ENCODE measurements around the gene PLCG1.

The PLCG1 gene

GRCh38 chr20:41171736-41172295, 34.5 kb downstream of the PLCG1 start:
- ATAC-seq: no peak
- TF ChIP-seq ZNF70 (CRISPR knock-in tag; IDR thresholded peaks at IDR 0.05) (no peak), CSDC2 (CRISPR knock-in tag; IDR thresholded peaks at IDR 0.05) (no peak), RARB (CRISPR knock-in tag; IDR thresholded peaks at IDR 0.05) (no peak), ARNTL (CRISPR knock-in tag; IDR thresholded peaks at IDR 0.05; ENCODE audit: borderline replicate concordance, low read depth) (no peak), OSR1 (CRISPR knock-in tag; IDR thresholded peaks at IDR 0.05) (no peak), ZFP3 (CRISPR knock-in tag; IDR thresholded peaks at IDR 0.05) (no peak)
- TF ChIP-seq, protein P1, sequence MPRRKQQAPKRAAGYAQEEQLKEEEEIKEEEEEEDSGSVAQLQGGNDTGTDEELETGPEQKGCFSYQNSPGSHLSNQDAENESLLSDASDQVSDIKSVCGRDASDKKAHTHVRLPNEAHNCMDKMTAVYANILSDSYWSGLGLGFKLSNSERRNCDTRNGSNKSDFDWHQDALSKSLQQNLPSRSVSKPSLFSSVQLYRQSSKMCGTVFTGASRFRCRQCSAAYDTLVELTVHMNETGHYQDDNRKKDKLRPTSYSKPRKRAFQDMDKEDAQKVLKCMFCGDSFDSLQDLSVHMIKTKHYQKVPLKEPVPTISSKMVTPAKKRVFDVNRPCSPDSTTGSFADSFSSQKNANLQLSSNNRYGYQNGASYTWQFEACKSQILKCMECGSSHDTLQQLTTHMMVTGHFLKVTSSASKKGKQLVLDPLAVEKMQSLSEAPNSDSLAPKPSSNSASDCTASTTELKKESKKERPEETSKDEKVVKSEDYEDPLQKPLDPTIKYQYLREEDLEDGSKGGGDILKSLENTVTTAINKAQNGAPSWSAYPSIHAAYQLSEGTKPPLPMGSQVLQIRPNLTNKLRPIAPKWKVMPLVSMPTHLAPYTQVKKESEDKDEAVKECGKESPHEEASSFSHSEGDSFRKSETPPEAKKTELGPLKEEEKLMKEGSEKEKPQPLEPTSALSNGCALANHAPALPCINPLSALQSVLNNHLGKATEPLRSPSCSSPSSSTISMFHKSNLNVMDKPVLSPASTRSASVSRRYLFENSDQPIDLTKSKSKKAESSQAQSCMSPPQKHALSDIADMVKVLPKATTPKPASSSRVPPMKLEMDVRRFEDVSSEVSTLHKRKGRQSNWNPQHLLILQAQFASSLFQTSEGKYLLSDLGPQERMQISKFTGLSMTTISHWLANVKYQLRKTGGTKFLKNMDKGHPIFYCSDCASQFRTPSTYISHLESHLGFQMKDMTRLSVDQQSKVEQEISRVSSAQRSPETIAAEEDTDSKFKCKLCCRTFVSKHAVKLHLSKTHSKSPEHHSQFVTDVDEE (CRISPR knock-in tag; IDR thresholded peaks at IDR 0.05): no peak

DNA sequence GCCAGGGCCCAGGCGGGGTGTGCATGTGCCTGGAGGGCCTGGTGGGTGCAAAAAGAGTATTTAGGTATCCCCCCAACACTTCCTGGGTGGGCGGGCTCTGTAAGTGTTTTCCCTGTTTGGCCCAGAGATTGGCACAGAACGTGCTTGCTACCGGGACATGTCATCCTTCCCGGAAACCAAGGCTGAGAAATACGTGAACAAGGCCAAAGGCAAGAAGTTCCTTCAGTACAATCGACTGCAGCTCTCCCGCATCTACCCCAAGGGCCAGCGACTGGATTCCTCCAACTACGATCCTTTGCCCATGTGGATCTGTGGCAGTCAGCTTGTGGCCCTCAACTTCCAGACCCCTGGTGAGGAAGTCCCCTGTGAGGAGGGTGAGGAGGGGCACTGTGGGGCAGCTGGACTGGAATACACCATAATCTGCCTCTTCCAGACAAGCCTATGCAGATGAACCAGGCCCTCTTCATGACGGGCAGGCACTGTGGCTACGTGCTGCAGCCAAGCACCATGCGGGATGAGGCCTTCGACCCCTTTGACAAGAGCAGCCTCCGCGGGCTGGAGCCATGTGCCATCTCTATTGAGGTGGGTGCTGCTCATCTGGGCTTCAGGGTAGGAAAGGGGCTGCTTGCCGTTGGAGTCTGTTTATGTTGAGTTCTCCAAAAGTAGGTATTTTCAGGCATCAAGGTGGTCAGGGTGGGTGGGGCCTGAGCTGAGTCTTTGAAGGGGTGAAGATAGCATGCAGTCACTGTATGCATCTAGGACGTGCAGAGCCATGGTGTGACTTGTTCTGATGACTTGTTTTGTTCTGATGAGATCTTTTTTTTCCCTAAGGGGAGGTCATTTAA, 35.2 kb downstream of the PLCG1 start:
- TF ChIP-seq ZNF565 (CRISPR knock-in tag; conservative IDR thresholded peaks at IDR 0.05; ENCODE audit: low read depth): no peak
- no peak for TF ChIP-seq SNAI2 (CRISPR knock-in tag; IDR thresholded peaks at IDR 0.05)
- TF ChIP-seq ESRRG (CRISPR knock-in tag; IDR thresholded peaks at IDR 0.05): no peak
- TF ChIP-seq ISL1 (CRISPR knock-in tag; IDR thresholded peaks at IDR 0.05): no peak
- no peak for TF ChIP-seq CREB5 (CRISPR knock-in tag; IDR thresholded peaks at IDR 0.05; ENCODE audit: low read depth)
- TF ChIP-seq PPARA (CRISPR knock-in tag; IDR thresholded peaks at IDR 0.05; ENCODE audit: borderline replicate concordance): no peak
- no peak for TF ChIP-seq POU6F1 (CRISPR knock-in tag; IDR thresholded peaks at IDR 0.05; ENCODE audit: borderline replicate concordance, low read depth)
- TF ChIP-seq, protein P2, sequence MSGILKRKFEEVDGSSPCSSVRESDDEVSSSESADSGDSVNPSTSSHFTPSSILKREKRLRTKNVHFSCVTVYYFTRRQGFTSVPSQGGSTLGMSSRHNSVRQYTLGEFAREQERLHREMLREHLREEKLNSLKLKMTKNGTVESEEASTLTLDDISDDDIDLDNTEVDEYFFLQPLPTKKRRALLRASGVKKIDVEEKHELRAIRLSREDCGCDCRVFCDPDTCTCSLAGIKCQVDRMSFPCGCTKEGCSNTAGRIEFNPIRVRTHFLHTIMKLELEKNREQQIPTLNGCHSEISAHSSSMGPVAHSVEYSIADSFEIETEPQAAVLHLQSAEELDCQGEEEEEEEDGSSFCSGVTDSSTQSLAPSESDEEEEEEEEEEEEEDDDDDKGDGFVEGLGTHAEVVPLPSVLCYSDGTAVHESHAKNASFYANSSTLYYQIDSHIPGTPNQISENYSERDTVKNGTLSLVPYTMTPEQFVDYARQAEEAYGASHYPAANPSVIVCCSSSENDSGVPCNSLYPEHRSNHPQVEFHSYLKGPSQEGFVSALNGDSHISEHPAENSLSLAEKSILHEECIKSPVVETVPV (CRISPR knock-in tag; IDR thresholded peaks at IDR 0.05): no peak
- no peak for TF ChIP-seq ARNTL (CRISPR knock-in tag; IDR thresholded peaks at IDR 0.05; ENCODE audit: borderline replicate concordance, low read depth)
- TF ChIP-seq TOX (CRISPR knock-in tag; IDR thresholded peaks at IDR 0.05; ENCODE audit: borderline replicate concordance): no peak
- ATAC-seq: no peak; the same call in 2 of the 3 replicates

- peak; percentile 80 for ATAC-seq
- TF ChIP-seq ARNTL (CRISPR knock-in tag; IDR thresholded peaks at IDR 0.05; ENCODE audit: borderline replicate concordance, low read depth): no peak
- TF ChIP-seq, protein P1 (CRISPR knock-in tag; IDR thresholded peaks at IDR 0.05): no peak
- no peak for TF ChIP-seq PATZ1 (CRISPR knock-in tag; IDR thresholded peaks at IDR 0.05; ENCODE audit: borderline replicate concordance)
- no peak for TF ChIP-seq TCF4 (CRISPR knock-in tag; IDR thresholded peaks at IDR 0.05; ENCODE audit: borderline replicate concordance)
- TF ChIP-seq CSDC2 (CRISPR knock-in tag; IDR thresholded peaks at IDR 0.05): no peak
- no peak for TF ChIP-seq ZNF8 (CRISPR knock-in tag; IDR thresholded peaks at IDR 0.05)
- TF ChIP-seq OSR1 (CRISPR knock-in tag; IDR thresholded peaks at IDR 0.05): no peak
Measured at GRCh38 chr20:41173161-41173721, 35.9 kb downstream of the PLCG1 start.

Measured in SK-N-SH treated with all-trans-retinoic acid at 6 μM for 48 hours (cell line).